GM23248 (cell line): Measurements from ENCODE around the gene COP1.

Experiments
- EZH2 ChIP-seq: fragments of 200-600 bp; sonication (generic); IDR thresholded peaks from 2 replicates; pipeline ENCODE4 v1.6.1; 2018; ENCODE audit warnings: antibody characterized with exemption, mild to moderate bottlenecking; ENCODE audit not compliant: insufficient read depth, poor library complexity, severe bottlenecking
- EZH2phosphoT487 ChIP-seq: fragments of 200-600 bp; sonication (generic); IDR thresholded peaks from 2 replicates; pipeline ENCODE4 v1.6.1; 2018; ENCODE audit warnings: antibody characterized with exemption, moderate library complexity, mild to moderate bottlenecking, low read depth; ENCODE audit not compliant: insufficient read depth

GRCh38 chr1:176183618-176184017 lies 23.5 kb downstream of the COP1 start:
- no peak for TF ChIP-seq EZH2
- no peak for TF ChIP-seq EZH2phosphoT487
